ENCODE results near the gene CCNJL.
"Not testable (repeated sequence)": the region's sequence is repeated elsewhere in the genome, so short reads cannot be mapped to it uniquely, and the experiment has no call there.

CCNJL gene

GRCh38 chr5:160342413-160342941 lies 30.1 kb upstream of the CCNJL start:
- no peaks in the 10 kb centered on the region for H3K9me3 ChIP-seq
- H3K27ac ChIP-seq, result no peak overlapping the region
- H3K4me3 ChIP-seq (ENCODE audit: low read depth in 1 of 2, low read length in 1 of 2), result no peak overlapping the region
- peaks cover 7 to 11% of the 10 kb centered on the region in 2 experiments for H3K4me1 ChIP-seq (ENCODE audit: control insufficient read depth in 1 of 2, insufficient read depth in 1 of 2, low read depth in 1 of 2, low read length in 1 of 2)
- TF ChIP-seq, protein P1, sequence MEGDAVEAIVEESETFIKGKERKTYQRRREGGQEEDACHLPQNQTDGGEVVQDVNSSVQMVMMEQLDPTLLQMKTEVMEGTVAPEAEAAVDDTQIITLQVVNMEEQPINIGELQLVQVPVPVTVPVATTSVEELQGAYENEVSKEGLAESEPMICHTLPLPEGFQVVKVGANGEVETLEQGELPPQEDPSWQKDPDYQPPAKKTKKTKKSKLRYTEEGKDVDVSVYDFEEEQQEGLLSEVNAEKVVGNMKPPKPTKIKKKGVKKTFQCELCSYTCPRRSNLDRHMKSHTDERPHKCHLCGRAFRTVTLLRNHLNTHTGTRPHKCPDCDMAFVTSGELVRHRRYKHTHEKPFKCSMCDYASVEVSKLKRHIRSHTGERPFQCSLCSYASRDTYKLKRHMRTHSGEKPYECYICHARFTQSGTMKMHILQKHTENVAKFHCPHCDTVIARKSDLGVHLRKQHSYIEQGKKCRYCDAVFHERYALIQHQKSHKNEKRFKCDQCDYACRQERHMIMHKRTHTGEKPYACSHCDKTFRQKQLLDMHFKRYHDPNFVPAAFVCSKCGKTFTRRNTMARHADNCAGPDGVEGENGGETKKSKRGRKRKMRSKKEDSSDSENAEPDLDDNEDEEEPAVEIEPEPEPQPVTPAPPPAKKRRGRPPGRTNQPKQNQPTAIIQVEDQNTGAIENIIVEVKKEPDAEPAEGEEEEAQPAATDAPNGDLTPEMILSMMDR (IDR thresholded peaks at IDR 0.05), result no peak
- H3K27me3 ChIP-seq, result no peaks in the 10 kb centered on the region
- no peaks in the 10 kb centered on the region for H3K36me3 ChIP-seq

- no peaks in the 10 kb centered on the region for H3K36me3 ChIP-seq
- H3K9me3 ChIP-seq, result no peaks in the 10 kb centered on the region
- TF ChIP-seq, protein P1 (IDR thresholded peaks at IDR 0.05), result no peak
- H3K4me3 ChIP-seq (ENCODE audit: low read depth in 1 of 2, low read length in 1 of 2), result no peak overlapping the region
- H3K27ac ChIP-seq, result no peak overlapping the region
- H3K4me1 ChIP-seq (ENCODE audit: control insufficient read depth in 1 of 2, insufficient read depth in 1 of 2, low read depth in 1 of 2, low read length in 1 of 2), result peaks cover 7 to 11% of the 10 kb centered on the region in 2 experiments
- no peaks in the 10 kb centered on the region for H3K27me3 ChIP-seq
Measured at GRCh38 chr5:160341309-160341870, 29.0 kb upstream of the CCNJL start.

GRCh38 chr5:160340513-160340912 lies 28.1 kb upstream of the CCNJL start:
- not testable (repeated sequence) for H3K9me3 ChIP-seq; H3K27ac ChIP-seq; H3K4me3 ChIP-seq (ENCODE audit: low read depth in 1 of 2, low read length in 1 of 2); H3K27me3 ChIP-seq; H3K36me3 ChIP-seq
- peaks cover 7 to 11% of the 10 kb centered on the region in 2 experiments for H3K4me1 ChIP-seq (ENCODE audit: control insufficient read depth in 1 of 2, insufficient read depth in 1 of 2, low read depth in 1 of 2, low read length in 1 of 2)

- Histone ChIP-seq H3K27me3 (peaks cover 4% of the 10 kb centered on the region), H3K4me1 (ENCODE audit: control insufficient read depth in 1 of 2, insufficient read depth in 1 of 2, low read depth in 1 of 2, low read length in 1 of 2) (peaks cover 0 to 5% of the 10 kb centered on the region in 2 experiments), H3K4me3 (ENCODE audit: low read depth in 1 of 2, low read length in 1 of 2) (no peak overlapping the region), H3K27ac (no peak overlapping the region), H3K9me3 (no peaks in the 10 kb centered on the region), H3K36me3 (no peaks in the 10 kb centered on the region)
- TF ChIP-seq, protein P1 (IDR thresholded peaks at IDR 0.05), result no peak
Measured at GRCh38 chr5:160339406-160340130, 27.2 kb upstream of the CCNJL start.

- H3K4me3 ChIP-seq (ENCODE audit: low read depth in 1 of 2, low read length in 1 of 2); H3K36me3 ChIP-seq; H3K27ac ChIP-seq; H3K4me1 ChIP-seq (ENCODE audit: control insufficient read depth in 1 of 2, insufficient read depth in 1 of 2, low read depth in 1 of 2, low read length in 1 of 2); H3K9me3 ChIP-seq: not testable (repeated sequence)
- H3K27me3 ChIP-seq, result peaks cover 11% of the 10 kb centered on the region
Measured at GRCh38 chr5:160334716-160335115, 22.4 kb upstream of the CCNJL start.

DNA sequence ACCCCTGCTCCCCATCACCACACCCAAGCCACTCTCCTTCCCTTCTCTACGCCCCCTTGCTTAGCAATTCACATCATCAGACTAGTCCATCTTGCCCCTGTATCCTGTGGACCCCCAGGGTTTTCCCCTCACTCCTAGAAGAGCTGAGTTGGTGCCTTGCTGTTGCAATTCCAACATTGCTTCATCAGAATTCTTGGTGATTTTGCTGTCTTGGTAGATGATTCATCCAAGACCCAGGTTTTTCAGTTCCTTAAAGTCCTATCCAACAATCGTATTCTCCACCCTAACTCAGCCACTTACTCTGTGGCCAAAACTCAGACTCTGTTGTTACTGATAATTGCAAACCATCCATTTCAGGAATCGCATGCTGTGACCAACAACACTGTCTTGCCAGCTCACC lies 21.4 kb upstream of the CCNJL start:
- Histone ChIP-seq H3K9me3 (no peaks in the 10 kb centered on the region), H3K27me3 (peaks cover 11% of the 10 kb centered on the region), H3K4me3 (ENCODE audit: low read depth in 1 of 2, low read length in 1 of 2) (no peak overlapping the region), H3K36me3 (no peaks in the 10 kb centered on the region), H3K4me1 (ENCODE audit: control insufficient read depth in 1 of 2, insufficient read depth in 1 of 2, low read depth in 1 of 2, low read length in 1 of 2) (peaks cover 0 to 2% of the 10 kb centered on the region in 2 experiments), H3K27ac (no peak overlapping the region)
- TF ChIP-seq, protein P1 (IDR thresholded peaks at IDR 0.05), result no peak

Data from neutrophil (primary cell).